Measurements from ENCODE around the gene RNF4.
A peak's percentile ranks its signal among the peaks of the same experiment; 100 is the strongest.
"Not testable (repeated sequence)": the region's sequence is repeated elsewhere in the genome, so short reads cannot be mapped to it uniquely, and the experiment has no call there.

Gene RNF4

DNA sequence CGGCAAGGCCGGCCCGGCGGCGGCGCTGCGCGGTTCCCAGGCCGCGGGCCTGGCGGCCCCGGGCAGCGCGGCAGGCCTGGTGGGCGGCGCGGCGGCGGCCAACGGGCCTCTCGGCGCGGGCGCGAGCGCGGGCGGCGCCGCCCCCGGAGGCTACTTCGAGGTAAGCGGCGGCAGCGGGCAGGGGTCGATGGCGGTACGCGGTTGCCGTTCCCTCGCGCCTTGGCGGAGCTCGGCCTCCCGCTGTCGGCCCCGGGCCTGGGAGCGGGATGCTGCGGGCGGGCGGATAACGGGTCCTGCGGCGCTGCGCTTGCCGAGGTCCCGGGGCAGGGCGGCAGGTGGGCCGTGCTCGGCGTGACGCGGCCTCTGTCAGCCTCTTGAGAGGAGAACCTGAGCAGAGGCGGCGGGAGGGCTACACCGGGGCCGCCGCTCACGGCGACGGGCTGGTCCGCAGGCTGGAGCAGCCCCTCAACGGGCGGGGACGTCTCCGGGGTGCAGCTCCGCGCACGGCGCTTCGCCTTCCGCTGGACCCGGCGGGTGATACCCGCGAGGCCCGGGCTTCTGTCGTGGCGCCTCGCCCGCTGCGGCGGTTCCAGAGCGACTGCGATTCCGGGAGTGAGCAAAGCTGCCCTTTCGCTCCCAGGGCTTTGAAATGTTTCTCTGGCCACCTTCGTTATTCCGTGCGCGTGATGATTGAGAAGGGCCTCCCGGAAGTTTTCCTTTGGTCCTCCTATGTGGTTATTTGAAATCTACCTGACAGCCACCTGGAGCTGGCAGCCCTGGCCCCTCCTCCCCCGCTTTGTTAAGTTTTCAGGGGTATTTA, 68.3 kb downstream of the RNF4 start:
- peak; percentile 77 for DNase-seq

DNA sequence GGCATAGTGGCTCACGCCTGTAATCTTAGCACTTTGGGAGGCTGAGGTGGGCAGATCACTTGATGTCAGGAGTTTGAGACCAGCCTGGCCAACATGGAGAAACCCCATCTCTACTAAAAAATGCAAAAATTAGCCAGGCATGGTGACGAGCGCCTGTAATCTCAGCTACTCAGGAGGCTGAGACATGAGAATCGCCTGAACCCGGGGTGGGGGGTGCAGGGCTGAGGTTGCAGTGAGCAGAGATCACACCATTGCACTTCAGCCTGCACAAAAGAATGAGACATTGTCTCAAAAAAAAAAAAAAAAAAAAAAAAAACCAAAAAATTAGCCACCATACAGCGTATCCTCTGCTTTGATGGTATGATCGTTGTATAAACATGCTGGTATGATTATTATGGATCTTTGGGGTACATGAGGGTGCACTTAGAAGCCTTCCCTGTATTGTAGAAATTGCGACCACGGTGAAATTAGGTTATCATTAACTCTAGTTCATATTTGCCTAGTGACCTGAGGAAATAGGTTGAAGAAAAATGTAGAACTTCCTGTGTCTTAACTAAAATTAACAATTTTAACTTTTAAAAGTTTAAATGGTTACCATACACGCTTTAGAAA, 74.8 kb downstream of the RNF4 start:
- not testable (repeated sequence) for DNase-seq

DNA sequence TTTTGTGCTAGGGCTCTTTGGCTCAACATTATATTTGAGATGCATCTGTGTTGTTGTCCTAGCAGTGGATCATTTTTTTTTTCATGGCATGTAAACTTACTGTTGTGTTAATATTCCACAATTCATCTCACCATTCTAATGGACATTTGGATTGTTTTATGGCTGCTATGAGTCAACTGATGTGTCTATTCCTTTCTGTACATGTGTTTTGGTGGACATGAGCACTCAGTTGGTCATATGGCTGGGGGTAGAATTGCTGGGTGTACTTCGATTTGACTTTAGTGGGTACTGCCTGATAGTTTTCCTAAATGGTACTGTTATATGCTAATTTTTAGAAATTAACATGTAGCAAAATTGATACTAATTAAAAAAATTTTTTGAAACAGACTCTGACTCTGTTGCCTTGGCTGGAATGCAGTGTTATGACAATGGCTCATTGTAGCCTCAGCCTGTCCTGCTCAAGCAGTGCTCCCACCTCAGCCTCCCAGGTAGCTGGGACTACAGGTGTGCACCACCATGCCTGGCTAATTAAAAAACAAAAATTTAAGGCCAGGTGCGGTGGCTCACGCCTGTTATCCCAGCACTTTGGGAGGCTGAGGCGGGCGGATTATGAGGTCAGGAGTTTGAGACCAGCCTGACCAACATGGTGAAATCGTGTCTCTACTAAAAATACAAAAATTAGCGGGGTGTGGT, 76.6 kb downstream of the RNF4 start:
- no peak for DNase-seq

DNA sequence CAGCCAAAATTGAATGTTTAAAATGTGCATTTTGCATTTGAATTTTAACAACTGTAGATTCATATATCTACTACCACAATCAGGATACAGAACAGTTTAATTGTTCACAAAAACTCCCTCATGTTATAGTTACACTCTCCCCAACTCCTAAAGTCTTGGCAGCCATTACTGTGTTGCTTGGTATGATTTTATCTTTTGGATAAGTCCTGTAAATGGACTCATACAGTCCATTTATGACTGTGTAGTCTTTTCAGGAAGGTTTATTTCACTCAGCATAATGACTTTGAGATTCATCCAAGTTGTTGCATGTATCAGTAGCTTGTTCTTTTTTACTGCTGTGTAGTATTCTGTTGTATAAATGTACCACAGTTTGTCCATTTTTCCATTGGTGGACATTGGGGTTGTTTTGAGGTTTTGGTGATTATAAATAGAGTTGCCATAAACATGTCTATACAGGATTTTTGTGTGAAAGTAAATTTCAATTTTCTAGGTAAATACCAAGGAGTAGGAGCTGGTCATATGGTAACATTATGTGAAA, 77.4 kb downstream of the RNF4 start:
- DNase-seq, result no peak

DNA sequence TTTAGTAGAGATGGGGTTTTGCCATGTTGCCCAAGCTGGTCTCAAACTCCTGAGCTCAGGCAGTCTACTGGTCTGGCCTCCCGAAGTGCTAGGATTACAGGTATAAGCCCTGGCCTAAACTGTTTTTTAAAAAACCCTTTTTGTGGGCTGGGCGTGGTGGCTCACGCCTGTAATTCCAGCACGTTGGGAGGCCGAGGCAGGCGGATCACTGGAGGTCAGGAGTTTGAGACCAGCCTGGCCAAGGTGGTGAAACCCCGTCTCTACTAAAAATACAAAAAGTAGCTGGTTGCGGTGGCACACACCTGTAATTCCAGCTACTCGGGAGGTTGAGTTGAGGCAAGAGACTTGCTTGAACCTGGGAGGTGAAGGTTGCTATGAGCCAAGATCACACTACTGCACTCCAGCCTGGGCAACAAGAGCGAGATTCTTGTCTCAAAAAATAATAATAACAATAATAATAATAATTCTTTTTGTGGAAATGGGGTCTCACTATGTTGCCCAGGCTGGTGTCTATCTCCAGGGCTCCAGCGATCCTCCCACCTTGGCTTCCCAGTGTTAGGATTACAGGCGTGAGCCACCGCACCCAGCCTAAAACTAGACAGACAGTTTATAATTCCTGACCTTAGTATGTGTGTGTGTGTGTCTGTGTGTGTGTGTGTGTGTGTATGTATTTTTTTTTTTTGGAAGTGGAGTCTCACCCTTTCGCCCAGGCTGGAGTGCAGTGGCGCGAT, 78.2 kb downstream of the RNF4 start:
- not testable (repeated sequence) for DNase-seq

DNA sequence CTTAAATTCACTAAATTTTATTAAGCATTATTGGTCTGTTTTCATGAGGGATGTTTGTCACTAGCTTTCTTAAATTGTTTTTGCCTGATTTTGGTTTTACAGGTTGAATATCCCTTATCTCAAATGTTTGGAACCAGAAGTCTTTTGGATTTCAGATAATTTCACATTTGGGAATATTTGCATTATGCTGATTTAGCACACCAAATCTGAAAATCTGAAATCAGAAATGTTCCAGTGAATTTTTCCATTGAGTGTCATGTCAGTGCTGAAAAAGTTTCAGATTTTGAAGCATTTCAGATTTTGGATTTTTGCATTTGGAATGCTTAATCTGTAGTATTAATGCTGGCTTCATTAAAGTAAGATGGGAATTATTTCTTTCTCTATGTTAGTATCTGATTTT, 82.2 kb downstream of the RNF4 start:
- no peak for DNase-seq

DNA sequence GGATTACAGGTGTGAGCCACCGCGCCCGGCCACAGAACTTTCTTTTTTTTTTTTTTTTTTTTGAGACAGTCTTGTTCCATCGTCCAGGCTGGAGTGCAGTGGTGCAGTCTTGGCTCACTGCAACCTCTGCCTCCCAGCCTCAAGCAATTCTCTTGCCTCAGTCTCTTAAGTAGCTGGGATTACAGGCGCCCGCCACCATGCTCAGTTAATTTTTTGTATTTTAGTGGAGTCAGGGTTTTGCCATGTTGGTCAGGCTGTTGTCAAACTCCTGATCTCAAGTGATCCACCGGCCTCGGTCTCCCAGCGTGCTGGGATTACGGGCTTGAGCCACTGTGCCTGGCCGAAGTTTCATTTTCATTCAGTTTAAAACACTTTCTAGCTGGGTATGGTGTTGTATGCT, 83.9 kb downstream of the RNF4 start:
- DNase-seq, result no peak

DNA sequence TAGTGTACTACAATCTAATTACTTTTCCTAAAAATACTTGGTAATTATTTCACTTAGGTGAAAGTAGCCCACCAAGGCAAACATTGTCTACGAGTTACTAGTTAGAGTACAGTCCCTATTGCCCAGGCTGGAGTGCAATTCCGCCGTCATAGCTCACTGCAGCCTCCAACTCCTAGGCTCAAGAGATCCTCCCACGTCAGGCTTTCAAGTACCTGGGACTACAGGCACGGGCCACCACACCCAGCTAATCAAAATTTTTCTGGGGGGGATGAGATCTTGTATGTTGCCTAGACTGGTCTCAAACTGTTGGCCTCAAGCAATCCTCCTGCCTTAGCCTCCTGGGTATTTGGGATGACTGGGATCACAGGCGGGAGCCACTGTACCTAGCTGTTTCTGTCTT, 89.4 kb downstream of the RNF4 start:
- no peak for DNase-seq

DNA sequence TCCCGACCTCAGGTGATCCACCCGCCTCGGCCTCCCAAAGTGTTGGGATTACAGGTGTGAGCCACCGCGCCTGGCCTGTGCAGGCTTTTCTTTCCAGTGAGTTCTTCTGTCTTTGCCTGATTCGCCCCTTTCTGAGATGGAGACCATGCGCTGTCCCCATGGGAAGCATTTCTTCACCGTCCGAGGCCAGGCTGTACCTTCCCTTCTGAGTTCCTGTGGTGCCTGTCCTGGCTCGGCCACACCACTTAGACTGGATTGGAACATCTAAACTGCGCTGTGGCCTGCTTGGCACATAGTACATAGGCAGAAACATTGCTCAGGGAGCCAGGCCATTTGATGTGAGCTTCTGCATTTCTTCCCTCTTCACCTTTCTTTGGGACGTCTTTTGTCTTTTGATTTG, 91.3 kb downstream of the RNF4 start:
- no peak for DNase-seq
